Measurements from ENCODE around the gene LMO7. TPM values are rescaled to one million over a fixed set of nuclear protein-coding genes. Genes with fewer than 3 reads are reported as not detected.

Gene LMO7
- total and polyA plus RNA-seq, 2 of the 8 experiments (the other 6 are each of a cell fraction or from before 2014, with no cell fraction given): 8.1 to 28.3 TPM

GRCh38 chr13:75812751-75813181, 176.6 kb downstream of the LMO7 start:
- ChIA-PET POLR2A (ENCODE audit: partially characterized antibody) (no interaction called here), CTCF (ENCODE audit: partially characterized antibody) (interaction anchor here (0.8 to 1.0 kb wide), 2 partner anchors 57 to 117 kb away, joined by 3 to 4 read pairs; no protein-coding TSS in a partner anchor)
- Histone ChIP-seq H3K4me3 (ENCODE audit: extremely low read depth in 1 of 4, insufficient read depth in 2 of 4, low read depth in 3 of 4, low read length in 4 of 4) (no peak overlapping the region), H4K20me1 (replicated peaks in 1 of 2; ENCODE audit: control insufficient read depth in 1 of 2, insufficient read depth in 2 of 2, low read length in 2 of 2) (no peaks in the 10 kb centered on the region), H2BK5ac (ENCODE audit: low read depth, low read length) (no peak overlapping the region), H3K23ac (ENCODE audit: insufficient read length) (no peak overlapping the region), H3K36me3 (ENCODE audit: control insufficient read depth in 2 of 4, insufficient read depth in 4 of 4, low read length in 3 of 4) (no peaks in the 10 kb centered on the region; a peak in 1 of 8 replicates), H3K14ac (ENCODE audit: insufficient read length) (no peak overlapping the region), H3K9ac (replicated peaks in 1 of 4; ENCODE audit: extremely low read depth in 1 of 4, low read depth in 3 of 4, low read length in 3 of 4) (no peak overlapping the region), H3K18ac (ENCODE audit: extremely low read depth, low read length) (no peak overlapping the region), H2BK15ac (ENCODE audit: low read length) (no peak overlapping the region), H3K79me2 (ENCODE audit: control insufficient read depth in 1 of 2, insufficient read depth in 2 of 2, low read length in 2 of 2) (no peaks in the 10 kb centered on the region), H2AFZ (ENCODE audit: low read length) (no peak overlapping the region), H3K56ac (replicated peaks; ENCODE audit: insufficient read length, low read depth, low read length) (no peak overlapping the region), H3K27me3 (replicated peaks in 1 of 4; ENCODE audit: control insufficient read depth in 3 of 4, extremely low read depth in 1 of 4, insufficient read depth in 3 of 4, low read length in 3 of 4) (no peaks in the 10 kb centered on the region), H3K9me3 (ENCODE audit: insufficient read depth in 2 of 2, low read depth in 1 of 2, low read length in 1 of 2) (no peaks in the 10 kb centered on the region), H4K5ac (ENCODE audit: insufficient read length, low read depth, low read length) (no peak overlapping the region), H4K8ac (ENCODE audit: extremely low read depth, insufficient read depth, low read length) (no peak overlapping the region), H3K4me2 (ENCODE audit: insufficient read depth in 1 of 2, low read depth in 2 of 2, low read length in 2 of 2) (no peak overlapping the region), H3K23me2 (ENCODE audit: low read depth, low read length) (no peaks in the 10 kb centered on the region; the same call in 1 of the 2 replicates), H3K27ac (ENCODE audit: low read depth, low read length) (no peak overlapping the region), H3K4ac (replicated peaks; ENCODE audit: insufficient read length, low read depth, low read length) (no peak overlapping the region), H3K79me1 (ENCODE audit: low read depth, low read length) (no peaks in the 10 kb centered on the region), H2AK5ac (ENCODE audit: low read depth, low read length) (no peak overlapping the region), H2BK120ac (replicated peaks; ENCODE audit: low read depth, low read length) (no peak overlapping the region), H2BK12ac (ENCODE audit: low read depth, low read length) (no peak overlapping the region), H2BK20ac (ENCODE audit: low read length) (no peak overlapping the region), H4K91ac (replicated peaks; ENCODE audit: insufficient read length, low read length) (no peak overlapping the region), H3K4me1 (replicated peaks in 1 of 4; ENCODE audit: control insufficient read depth in 3 of 4, insufficient read depth in 4 of 4, low read length in 3 of 4) (no peaks in the 10 kb centered on the region)
- TF ChIP-seq ATF2 (IDR thresholded peaks at IDR 0.05; ENCODE audit: low read length): no peak
- no peak for TF ChIP-seq ATF3 (IDR thresholded peaks at IDR 0.05; ENCODE audit: insufficient read depth, low read depth, low read length)
- no peak for TF ChIP-seq SIX5 (IDR thresholded peaks at IDR 0.05; ENCODE audit: low read depth, low read length)
- TF ChIP-seq POLR2A (IDR thresholded peaks at IDR 0.05; ENCODE audit: control extremely low read depth in 1 of 2, low read depth in 2 of 2, low read length in 2 of 2): no peak
- no peak for TF ChIP-seq SAP30 (IDR thresholded peaks at IDR 0.05; ENCODE audit: insufficient read depth, insufficient replicate concordance, low read length)
- no peak for TF ChIP-seq SP2 (IDR thresholded peaks at IDR 0.05; ENCODE audit: low read length)
- no peak for TF ChIP-seq JUN (IDR thresholded peaks at IDR 0.05; ENCODE audit: low read depth, low read length)
- TF ChIP-seq CHD1 (IDR thresholded peaks at IDR 0.05; ENCODE audit: low read depth, low read length): no peak
- TF ChIP-seq YY1 (IDR thresholded peaks at IDR 0.05; ENCODE audit: low read depth, low read length): no peak
- TF ChIP-seq SUZ12 (IDR thresholded peaks at IDR 0.05; ENCODE audit: low read length): no peak
- no peak for TF ChIP-seq PHF8 (conservative IDR thresholded peaks at IDR 0.05; ENCODE audit: low read depth, low read length)
- no peak for TF ChIP-seq HDAC6 (IDR thresholded peaks at IDR 0.05; ENCODE audit: low read depth, low read length)
- no peak for TF ChIP-seq NRF1 (IDR thresholded peaks at IDR 0.05; ENCODE audit: low read depth, low read length)
- no peak for DNase-seq (ENCODE audit: low read depth in 1 of 2, low spot score in 2 of 2)
- no peak for FAIRE-seq
- 94% methylated on average over 6 of the region's 6 CpGs; no CpG with 5 or more reads in 1 of the 2 experiments for WGBS, 2 experiments (ENCODE audit: extremely low coverage in 1 of 2, insufficient coverage in 1 of 2, insufficient read length in 1 of 2, insufficient replicate concordance in 2 of 2, low coverage in 1 of 2, low lambda C conversion rate in 2 of 2, missing lambda C conversion rate in 1 of 2)
